ENCODE measurements around the gene DTYMK.
A peak's percentile ranks its signal among the peaks of the same experiment; 100 is the strongest.

DTYMK gene

GRCh38 chr2:241678784-241679540 lies 7.7 kb downstream of the DTYMK start:
- Histone ChIP-seq H3K27ac (ENCODE audit: low read depth, low read length) (no peak overlapping the region), H3K4me3 (ENCODE audit: low read length) (no peak overlapping the region), H3K9ac (ENCODE audit: low read depth, low read length) (no peak overlapping the region), H3K27me3 (ENCODE audit: insufficient read depth, low read length) (no peaks in the 10 kb centered on the region), H3K4me1 (ENCODE audit: insufficient read depth, low read length) (no peaks in the 10 kb centered on the region), H3K36me3 (ENCODE audit: insufficient read depth, low read length) (peaks cover 88% of the 10 kb centered on the region), H3K9me3 (ENCODE audit: insufficient read depth, low read depth, low read length) (no peaks in the 10 kb centered on the region)
- WGBS: 91% methylated on average over 22 of the region's 22 CpGs

- Histone ChIP-seq H3K27ac (ENCODE audit: low read depth, low read length) (no peak overlapping the region), H3K36me3 (ENCODE audit: insufficient read depth, low read length) (peaks cover 82% of the 10 kb centered on the region), H3K9me3 (ENCODE audit: insufficient read depth, low read depth, low read length) (no peaks in the 10 kb centered on the region), H3K4me3 (ENCODE audit: low read length) (no peak overlapping the region), H3K9ac (ENCODE audit: low read depth, low read length) (no peak overlapping the region), H3K27me3 (ENCODE audit: insufficient read depth, low read length) (no peaks in the 10 kb centered on the region), H3K4me1 (ENCODE audit: insufficient read depth, low read length) (no peaks in the 10 kb centered on the region)
- 94% methylated on average over 18 of the region's 18 CpGs for WGBS
Observed at GRCh38 chr2:241678307-241678706, 8.3 kb downstream of the DTYMK start.

- Histone ChIP-seq H3K4me1 (ENCODE audit: insufficient read depth, low read length) (no peaks in the 10 kb centered on the region), H3K9ac (ENCODE audit: low read depth, low read length) (no peak overlapping the region), H3K27me3 (ENCODE audit: insufficient read depth, low read length) (no peaks in the 10 kb centered on the region), H3K4me3 (ENCODE audit: low read length) (no peak overlapping the region), H3K9me3 (ENCODE audit: insufficient read depth, low read depth, low read length) (no peaks in the 10 kb centered on the region), H3K36me3 (ENCODE audit: insufficient read depth, low read length) (peaks cover 77% of the 10 kb centered on the region), H3K27ac (ENCODE audit: low read depth, low read length) (no peak overlapping the region)
- WGBS: 92% methylated on average over 24 of the region's 24 CpGs
Observed at GRCh38 chr2:241677392-241677791, 9.2 kb downstream of the DTYMK start.

GRCh38 chr2:241676665-241677064 lies 9.9 kb downstream of the DTYMK start:
- 93% methylated on average over 17 of the region's 17 CpGs for WGBS

GRCh38 chr2:241675885-241676284 lies 10.7 kb downstream of the DTYMK start:
- no peak overlapping the region for H3K27ac ChIP-seq (ENCODE audit: low read depth, low read length)

More at GRCh38 chr2:241676665-241677064, 9.9 kb downstream of the DTYMK start:
- Histone ChIP-seq H3K9ac (ENCODE audit: low read depth, low read length) (no peak overlapping the region), H3K4me1 (ENCODE audit: insufficient read depth, low read length) (no peaks in the 10 kb centered on the region), H3K36me3 (ENCODE audit: insufficient read depth, low read length) (peaks cover 77% of the 10 kb centered on the region), H3K4me3 (ENCODE audit: low read length) (no peak overlapping the region), H3K9me3 (ENCODE audit: insufficient read depth, low read depth, low read length) (no peaks in the 10 kb centered on the region), H3K27ac (ENCODE audit: low read depth, low read length) (no peak overlapping the region), H3K27me3 (ENCODE audit: insufficient read depth, low read length) (no peaks in the 10 kb centered on the region)

GRCh38 chr2:241673797-241674725 lies 12.6 kb downstream of the DTYMK start:
- Histone ChIP-seq H3K4me1 (ENCODE audit: insufficient read depth, low read length) (no peaks in the 10 kb centered on the region), H3K27ac (ENCODE audit: low read depth, low read length) (peak overlapping the region; percentile 49; the same call in 1 of the 2 replicates), H3K4me3 (ENCODE audit: low read length) (no peak overlapping the region), H3K27me3 (ENCODE audit: insufficient read depth, low read length) (no peaks in the 10 kb centered on the region), H3K36me3 (ENCODE audit: insufficient read depth, low read length) (peaks cover 75% of the 10 kb centered on the region), H3K9me3 (ENCODE audit: insufficient read depth, low read depth, low read length) (no peaks in the 10 kb centered on the region), H3K9ac (ENCODE audit: low read depth, low read length) (no peak overlapping the region)
- 93% methylated on average over 21 of the region's 21 CpGs for WGBS

More at GRCh38 chr2:241675885-241676284, 10.7 kb downstream of the DTYMK start:
- H3K36me3 ChIP-seq (ENCODE audit: insufficient read depth, low read length): peaks cover 77% of the 10 kb centered on the region
- WGBS: 89% methylated on average over 17 of the region's 17 CpGs
- H3K9me3 ChIP-seq (ENCODE audit: insufficient read depth, low read depth, low read length): no peaks in the 10 kb centered on the region
- no peak overlapping the region for H3K4me3 ChIP-seq (ENCODE audit: low read length)
- no peaks in the 10 kb centered on the region for H3K4me1 ChIP-seq (ENCODE audit: insufficient read depth, low read length)
- H3K27me3 ChIP-seq (ENCODE audit: insufficient read depth, low read length): no peaks in the 10 kb centered on the region
- H3K9ac ChIP-seq (ENCODE audit: low read depth, low read length): no peak overlapping the region

- Histone ChIP-seq H3K9ac (ENCODE audit: low read depth, low read length) (no peak overlapping the region), H3K27me3 (ENCODE audit: insufficient read depth, low read length) (no peaks in the 10 kb centered on the region), H3K27ac (ENCODE audit: low read depth, low read length) (no peak overlapping the region), H3K4me1 (ENCODE audit: insufficient read depth, low read length) (no peaks in the 10 kb centered on the region), H3K9me3 (ENCODE audit: insufficient read depth, low read depth, low read length) (no peaks in the 10 kb centered on the region), H3K36me3 (ENCODE audit: insufficient read depth, low read length) (peaks cover 76% of the 10 kb centered on the region), H3K4me3 (ENCODE audit: low read length) (no peak overlapping the region)
- WGBS: 95% methylated on average over 18 of the region's 18 CpGs
Observed at GRCh38 chr2:241673189-241673663, 13.4 kb downstream of the DTYMK start.

GRCh38 chr2:241672243-241673188 lies 14.1 kb downstream of the DTYMK start:
- Histone ChIP-seq H3K27me3 (ENCODE audit: insufficient read depth, low read length) (no peaks in the 10 kb centered on the region), H3K9ac (ENCODE audit: low read depth, low read length) (no peak overlapping the region), H3K4me1 (ENCODE audit: insufficient read depth, low read length) (no peaks in the 10 kb centered on the region), H3K4me3 (ENCODE audit: low read length) (no peak overlapping the region), H3K9me3 (ENCODE audit: insufficient read depth, low read depth, low read length) (no peaks in the 10 kb centered on the region), H3K27ac (ENCODE audit: low read depth, low read length) (no peak overlapping the region), H3K36me3 (ENCODE audit: insufficient read depth, low read length) (peaks cover 76% of the 10 kb centered on the region)
- WGBS: 95% methylated on average over 42 of the region's 42 CpGs

- Histone ChIP-seq H3K4me1 (ENCODE audit: insufficient read depth, low read length) (no peaks in the 10 kb centered on the region), H3K27ac (ENCODE audit: low read depth, low read length) (no peak overlapping the region), H3K4me3 (ENCODE audit: low read length) (no peak overlapping the region), H3K27me3 (ENCODE audit: insufficient read depth, low read length) (no peaks in the 10 kb centered on the region), H3K9ac (ENCODE audit: low read depth, low read length) (no peak overlapping the region), H3K9me3 (ENCODE audit: insufficient read depth, low read depth, low read length) (no peaks in the 10 kb centered on the region), H3K36me3 (ENCODE audit: insufficient read depth, low read length) (peaks cover 72% of the 10 kb centered on the region)
- 97% methylated on average over 31 of the region's 31 CpGs for WGBS
Observed at GRCh38 chr2:241671457-241672240, 15.0 kb downstream of the DTYMK start.
